AG04450 (cell line): Measurements from ENCODE around the gene TSC22D2. TPM values are rescaled to one million over a fixed set of nuclear protein-coding genes. Genes with fewer than 3 reads are reported as not detected.

Experiments
- CTCF ChIA-PET: fragments of 300-600, 350-600 bp; formaldehyde crosslinking; extraction: SDS; loops from one replicate; lab custom pipeline; 2022; ENCODE audit warnings: antibody characterized with exemption, inconsistent platforms; lab: Charles Lee
- POLR2A ChIA-PET: fragments of 350-600 bp; formaldehyde crosslinking; extraction: SDS; loops from one replicate; lab custom pipeline; 2021; ENCODE audit warnings: antibody characterized with exemption, inconsistent platforms; lab: Yijun Ruan, JAX
- DNase-seq: peaks from one replicate; pipeline ENCODE4 v3.0.0-alpha.2; 2011; ENCODE audit warnings: low read depth, low spot score
- H3K27ac ChIP-seq: one replicate; pipeline ENCODE4 v1.5.1; 2012; ENCODE audit warnings: low read depth, low read length, control low read depth
- H3K27me3 ChIP-seq: one replicate; pipeline ENCODE4 v1.6.0; 2012; ENCODE audit warnings: low read length; ENCODE audit not compliant: control insufficient read depth, insufficient read depth
- H3K4me3 ChIP-seq: 2 replicates; pipeline ENCODE4 v1.5.1; 2011; ENCODE audit warnings: mild to moderate bottlenecking, low read depth, low read length, control low read depth
- H3K9me3 ChIP-seq: 2 replicates; pipeline ENCODE4 v1.5.1; 2012; ENCODE audit warnings: low read length; ENCODE audit not compliant: control insufficient read depth, insufficient read depth
- polyA plus RNA-seq: library from polyadenylated mRNA; depleted of rRNA; stranded (reverse); fragments of >200 nt; gene quantifications from 2 replicates; pipeline ENCODE4 v1.2.3, GENCODE V29; 2011
- TF ChIP-seq, protein P1 (sequence below): IDR thresholded peaks from 2 replicates; pipeline ENCODE4 v1.5.1; 2011; ENCODE audit warnings: low read depth, low read length, control low read depth, inconsistent platforms

TSC22D2 gene
- polyA plus RNA-seq, 1 experiment: 28.4 TPM

GRCh38 chr3:150384296-150385212 is 23.5 kb upstream of the TSC22D2 start:
- no peak overlapping the region for H3K27ac ChIP-seq
- ChIA-PET CTCF (interaction anchor here (0.6 to 1.0 kb wide), 2 partner anchors 12 to 71 kb away, joined by 3 to 4 read pairs; no protein-coding TSS in a partner anchor), POLR2A (interaction anchor here (0.6 kb wide), 1 partner anchor 156 kb away, joined by 3 read pairs; no protein-coding TSS in a partner anchor)
- no peaks in the 10 kb centered on the region for H3K9me3 ChIP-seq
- no peak overlapping the region for H3K4me3 ChIP-seq
- H3K27me3 ChIP-seq: no peaks in the 10 kb centered on the region
- DNase-seq: no peak
- TF ChIP-seq, protein P1, sequence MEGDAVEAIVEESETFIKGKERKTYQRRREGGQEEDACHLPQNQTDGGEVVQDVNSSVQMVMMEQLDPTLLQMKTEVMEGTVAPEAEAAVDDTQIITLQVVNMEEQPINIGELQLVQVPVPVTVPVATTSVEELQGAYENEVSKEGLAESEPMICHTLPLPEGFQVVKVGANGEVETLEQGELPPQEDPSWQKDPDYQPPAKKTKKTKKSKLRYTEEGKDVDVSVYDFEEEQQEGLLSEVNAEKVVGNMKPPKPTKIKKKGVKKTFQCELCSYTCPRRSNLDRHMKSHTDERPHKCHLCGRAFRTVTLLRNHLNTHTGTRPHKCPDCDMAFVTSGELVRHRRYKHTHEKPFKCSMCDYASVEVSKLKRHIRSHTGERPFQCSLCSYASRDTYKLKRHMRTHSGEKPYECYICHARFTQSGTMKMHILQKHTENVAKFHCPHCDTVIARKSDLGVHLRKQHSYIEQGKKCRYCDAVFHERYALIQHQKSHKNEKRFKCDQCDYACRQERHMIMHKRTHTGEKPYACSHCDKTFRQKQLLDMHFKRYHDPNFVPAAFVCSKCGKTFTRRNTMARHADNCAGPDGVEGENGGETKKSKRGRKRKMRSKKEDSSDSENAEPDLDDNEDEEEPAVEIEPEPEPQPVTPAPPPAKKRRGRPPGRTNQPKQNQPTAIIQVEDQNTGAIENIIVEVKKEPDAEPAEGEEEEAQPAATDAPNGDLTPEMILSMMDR: peak; percentile 22

DNA sequence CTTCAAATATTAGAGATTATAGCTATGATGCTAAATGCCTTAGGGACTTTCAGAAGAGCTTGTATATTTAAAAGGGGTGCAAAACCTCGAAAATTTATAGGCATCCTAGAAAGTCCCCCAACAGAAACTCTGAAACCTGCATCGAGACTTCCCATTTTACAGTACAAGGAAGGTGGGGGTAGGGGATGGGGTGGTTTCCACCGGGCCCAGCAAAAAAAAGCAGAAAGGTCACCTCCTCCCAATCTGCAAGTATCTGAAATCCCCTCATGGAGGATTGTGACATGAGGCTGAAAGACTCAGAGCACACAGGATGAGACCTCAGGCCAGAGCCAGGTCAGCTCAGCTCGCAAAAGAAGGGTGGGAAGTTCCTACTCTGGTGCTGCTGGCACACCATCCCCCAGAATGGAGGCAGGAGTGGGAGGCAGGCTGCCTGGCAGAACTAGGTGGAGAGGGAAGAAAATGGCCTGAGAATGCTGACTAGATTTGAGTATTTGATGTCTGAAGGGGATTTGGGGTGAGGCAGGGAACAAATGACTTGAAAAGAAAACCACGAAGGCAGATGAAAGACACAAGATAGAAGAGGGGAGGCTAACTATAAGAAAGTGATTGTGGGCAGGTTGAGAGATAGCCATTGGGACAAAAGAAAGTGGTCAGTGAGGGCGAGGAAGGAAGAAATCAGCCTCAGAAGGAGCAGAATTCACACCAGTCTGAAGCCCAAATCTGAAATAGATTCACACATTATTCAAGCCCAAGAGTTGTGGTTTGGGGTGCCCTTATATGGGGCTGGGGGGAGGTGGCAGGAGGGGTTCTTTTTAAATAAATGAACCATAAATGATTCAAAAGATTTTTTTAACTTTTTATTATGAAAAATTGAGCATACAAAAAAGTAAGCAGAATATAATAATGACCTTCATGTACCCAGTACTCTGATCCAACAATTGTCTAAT is 22.5 kb upstream of the TSC22D2 start:
- TF ChIP-seq, protein P1: no peak
- Histone ChIP-seq H3K9me3 (no peaks in the 10 kb centered on the region), H3K27ac (no peak overlapping the region), H3K27me3 (no peaks in the 10 kb centered on the region), H3K4me3 (no peak overlapping the region)
- no peak for DNase-seq
- ChIA-PET POLR2A (no interaction called here), CTCF (interaction anchor here (1.0 kb wide), 1 partner anchor 13 kb away, joined by 3 read pairs; no protein-coding TSS in a partner anchor)

DNA sequence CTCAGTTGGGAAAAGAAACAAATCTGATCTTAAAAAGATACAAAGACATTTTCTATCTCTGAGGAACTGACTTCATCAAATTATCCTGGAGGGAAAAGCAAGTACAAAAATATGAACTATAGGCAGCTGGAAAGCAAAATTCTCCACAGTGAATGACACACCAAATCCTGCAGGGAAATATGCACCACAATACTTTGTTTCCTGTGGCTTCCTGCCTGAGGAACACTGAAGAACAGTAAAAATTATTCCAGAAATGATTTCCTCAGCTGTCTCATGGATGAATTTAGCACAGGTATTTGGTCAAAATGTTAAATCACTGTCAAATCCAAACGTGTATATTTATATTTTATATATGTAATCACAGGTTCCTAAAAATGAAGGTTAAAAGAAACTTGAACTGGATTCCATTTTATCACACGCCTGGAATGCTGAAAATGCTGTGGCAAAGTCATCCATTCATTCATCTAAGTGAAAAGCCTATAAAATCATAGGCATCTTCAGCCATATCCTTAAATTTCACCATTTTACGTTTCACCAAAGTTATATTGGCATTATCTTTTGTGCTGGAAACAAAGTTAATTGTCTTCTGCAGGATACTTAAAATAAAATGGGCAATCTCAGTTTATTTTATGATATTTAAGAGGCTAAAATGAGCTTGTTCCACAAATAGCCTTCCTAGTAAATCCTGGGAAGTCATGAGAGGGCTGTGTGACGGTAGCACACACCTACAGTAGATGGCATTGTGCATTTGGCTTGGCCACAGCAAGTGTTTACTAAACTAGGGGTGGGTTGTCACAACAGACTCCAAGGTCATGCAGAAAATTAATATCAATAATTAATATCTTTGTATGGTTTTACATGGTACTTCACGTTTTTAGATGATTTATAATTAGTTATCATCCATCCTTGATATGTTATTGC is 19.3 kb upstream of the TSC22D2 start:
- Histone ChIP-seq H3K27me3 (no peaks in the 10 kb centered on the region), H3K4me3 (no peak overlapping the region), H3K9me3 (no peaks in the 10 kb centered on the region), H3K27ac (no peak overlapping the region)
- TF ChIP-seq, protein P1: no peak
- DNase-seq: no peak
- ChIA-PET CTCF (interaction anchor here (1.0 to 2.6 kb wide), 2 partner anchors 19 to 107 kb away, joined by 3 to 9 read pairs; partner anchors contain the start of gene TSC22D2), POLR2A (no interaction called here)

GRCh38 chr3:150390087-150390486 is 18.0 kb upstream of the TSC22D2 start:
- no peak for DNase-seq
- TF ChIP-seq, protein P1: no peak
- ChIA-PET POLR2A (no interaction called here), CTCF (interaction anchor here (2.6 kb wide), 1 partner anchor 105 kb away, joined by 9 read pairs; no protein-coding TSS in a partner anchor)
- no peaks in the 10 kb centered on the region for H3K27me3 ChIP-seq
- H3K9me3 ChIP-seq: no peaks in the 10 kb centered on the region
- no peak overlapping the region for H3K27ac ChIP-seq
- H3K4me3 ChIP-seq: no peak overlapping the region
